Fibroblast of skin of left quadriceps (primary cell): ENCODE measurements around the gene SCCPDH.
A peak's percentile ranks its signal among the peaks of the same experiment; 100 is the strongest.

Experiments
- DNase-seq, 2 experiments: peaks; one replicate each; pipeline ENCODE4 v3.0.0-alpha.2; 2013; ENCODE audit warnings: low read depth in 2 of 2

Gene SCCPDH

GRCh38 chr1:246750752-246751151 lies 26.5 kb downstream of the SCCPDH start:
- no peak for DNase-seq

- peak; percentile 36 to 38 for DNase-seq
Measured at GRCh38 chr1:246753670-246754535, 29.7 kb downstream of the SCCPDH start.

DNA sequence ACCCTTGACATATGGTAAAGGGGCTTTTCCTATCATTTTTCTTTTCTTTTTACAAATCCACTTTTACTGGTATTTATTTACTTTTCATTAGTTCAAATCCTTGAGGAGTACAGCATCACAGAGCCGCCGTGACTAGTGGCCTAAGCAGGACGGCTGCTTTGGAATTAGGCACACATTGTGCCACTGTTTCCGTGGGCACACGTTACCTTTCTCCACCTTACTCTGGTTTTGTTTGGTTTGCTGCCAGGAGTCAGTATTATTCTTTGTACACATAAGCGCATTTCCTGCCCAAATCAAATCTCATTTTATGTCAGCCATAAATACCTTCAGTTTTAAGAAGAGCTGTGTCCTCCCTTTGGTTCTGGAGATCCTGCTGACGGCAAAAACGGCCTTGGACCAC lies 31.2 kb downstream of the SCCPDH start:
- DNase-seq: no peak

GRCh38 chr1:246760422-246761347 lies 36.5 kb downstream of the SCCPDH start:
- no peak for DNase-seq

GRCh38 chr1:246761396-246761795 lies 37.2 kb downstream of the SCCPDH start:
- peak; percentile 75 to 76 for DNase-seq

DNA sequence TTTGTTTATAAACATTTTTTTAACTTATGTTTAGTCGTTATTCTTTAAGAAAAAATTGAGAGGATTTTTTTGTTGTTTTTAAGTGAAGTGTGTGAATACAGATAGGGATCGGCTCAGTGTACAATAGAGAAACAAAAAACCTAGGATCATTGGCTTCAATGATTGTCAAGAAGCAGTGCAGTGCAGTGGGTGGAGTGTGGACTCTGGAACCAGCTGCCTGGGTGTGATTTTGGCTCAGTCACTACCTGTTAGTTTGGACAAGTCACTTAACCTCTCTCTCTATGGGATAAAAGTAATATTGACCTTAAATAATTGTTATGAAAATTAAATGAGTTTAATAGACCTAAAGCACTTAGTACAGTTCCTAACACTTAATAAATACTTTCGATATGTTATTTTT lies 41.3 kb downstream of the SCCPDH start:
- no peak for DNase-seq

- no peak for DNase-seq
Measured at GRCh38 chr1:246768403-246769020, 44.3 kb downstream of the SCCPDH start.

DNA sequence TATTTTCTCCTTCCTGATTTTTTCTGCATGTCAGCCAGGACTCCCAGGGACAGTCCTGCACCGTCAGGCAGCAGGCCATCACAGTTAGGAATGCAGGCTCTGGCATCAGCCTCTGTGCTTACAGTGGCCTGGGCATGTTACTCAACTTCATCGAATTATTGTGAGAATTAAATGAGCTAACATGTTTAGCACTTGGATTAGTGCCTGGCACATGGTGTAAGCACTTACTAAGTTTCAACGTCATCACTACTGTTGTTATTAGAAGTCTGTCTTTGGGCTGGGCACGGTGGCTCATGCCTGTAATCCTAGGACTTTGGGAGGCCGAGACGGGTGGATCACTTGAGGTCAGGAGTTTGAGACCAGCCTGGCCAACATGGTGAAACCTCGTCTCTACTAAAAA lies 45.1 kb downstream of the SCCPDH start:
- DNase-seq: peak; percentile 49 to 52

- DNase-seq: no peak
Measured at GRCh38 chr1:246771366-246771765, 47.2 kb downstream of the SCCPDH start.

GRCh38 chr1:246772686-246773085 lies 48.5 kb downstream of the SCCPDH start:
- DNase-seq: no peak

DNA sequence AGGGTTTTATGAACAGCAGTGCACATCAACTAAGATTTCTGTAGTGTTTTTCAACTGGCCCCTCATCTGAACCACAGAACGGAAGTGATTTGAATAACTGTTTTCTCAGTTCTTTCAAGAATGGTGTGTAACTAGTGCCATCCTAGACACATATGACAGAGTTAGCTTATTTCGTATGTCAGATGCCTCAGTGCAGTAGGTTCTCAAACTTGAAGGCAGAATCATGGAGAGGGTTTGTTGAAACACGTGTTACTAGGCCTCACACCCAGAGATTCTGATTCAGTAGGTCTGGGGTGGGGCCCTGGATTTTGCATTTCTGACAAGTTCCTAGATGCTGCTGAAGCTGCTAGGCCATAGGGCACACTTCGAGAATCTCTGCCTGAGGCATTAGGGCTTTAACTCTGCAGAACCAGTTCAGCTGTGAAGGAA lies 49.0 kb downstream of the SCCPDH start:
- no peak for DNase-seq

- no peak for DNase-seq
Measured at GRCh38 chr1:246775531-246776385, 51.5 kb downstream of the SCCPDH start.

DNA sequence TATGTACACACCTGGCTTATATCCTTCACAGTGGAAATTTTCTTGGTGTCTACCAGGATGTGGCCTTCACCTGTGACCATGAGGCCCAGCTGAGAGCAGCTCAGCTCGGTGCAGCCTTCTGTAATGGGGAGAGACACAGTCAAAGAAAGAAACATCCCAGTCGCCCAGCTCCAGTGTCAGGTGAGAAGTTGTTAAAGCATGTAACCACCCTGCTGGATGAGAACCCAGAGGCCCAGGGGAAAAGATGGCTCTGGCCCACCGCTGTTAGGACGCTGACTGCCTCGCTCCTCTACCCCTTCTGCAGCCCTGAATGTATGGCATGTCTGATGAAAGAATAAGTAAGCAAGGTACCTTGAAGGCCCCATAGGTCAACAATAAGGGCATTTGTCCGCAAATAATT lies 52.7 kb downstream of the SCCPDH start:
- DNase-seq: no peak

- no peak for DNase-seq
Measured at GRCh38 chr1:246778663-246779062, 54.5 kb downstream of the SCCPDH start.

DNA sequence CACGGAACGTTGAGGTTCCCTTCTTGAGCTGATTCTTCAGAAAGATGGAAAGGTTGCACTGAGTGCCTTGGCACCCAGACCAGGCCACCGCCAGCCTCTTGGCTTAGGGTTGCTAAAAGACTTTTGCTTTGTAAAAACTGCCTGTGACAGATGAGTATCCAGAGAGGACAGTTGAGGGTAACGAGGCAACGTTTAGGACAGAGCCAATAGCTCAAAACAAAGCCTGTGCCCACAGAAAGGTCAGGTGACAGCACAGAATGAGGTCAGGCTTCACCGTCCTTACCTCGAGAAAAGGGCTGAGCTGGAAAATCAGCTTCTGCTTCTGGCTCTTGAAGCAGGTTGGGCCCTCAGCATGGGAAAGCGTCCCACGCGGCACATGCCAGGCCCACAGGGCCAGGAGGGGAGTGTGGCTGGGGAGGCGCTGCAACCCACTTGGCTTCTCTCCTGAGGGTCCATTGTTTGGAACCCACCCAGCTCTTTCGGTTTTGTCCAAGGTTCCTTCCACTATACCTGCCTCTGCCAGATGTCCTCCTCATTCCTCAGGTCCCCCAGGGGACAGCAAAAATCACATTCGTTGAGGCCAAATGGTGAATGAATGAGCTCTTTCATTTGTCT lies 55.5 kb downstream of the SCCPDH start:
- DNase-seq: no peak

GRCh38 chr1:246780264-246780663 lies 56.1 kb downstream of the SCCPDH start:
- DNase-seq: no peak

DNA sequence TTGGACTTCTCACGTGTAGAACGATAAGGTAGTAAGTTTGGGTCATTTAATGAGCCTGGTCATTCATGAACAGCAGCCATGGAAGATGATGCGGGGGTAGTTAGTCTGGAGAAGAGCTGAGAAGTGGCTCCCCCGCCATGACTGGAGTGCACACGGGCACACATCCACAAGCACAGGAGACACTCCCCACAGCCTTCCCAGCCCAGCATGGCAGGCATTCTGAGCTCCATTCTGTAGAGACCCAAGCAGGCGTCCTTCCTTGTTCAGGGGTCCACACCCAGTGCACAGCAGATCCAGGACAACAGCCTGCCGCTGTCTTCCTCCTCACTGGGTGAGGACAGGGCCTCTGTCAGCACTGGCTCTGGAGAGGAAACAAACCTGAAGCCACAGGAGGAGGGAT lies 57.0 kb downstream of the SCCPDH start:
- no peak for DNase-seq

GRCh38 chr1:246782120-246782900 lies 58.1 kb downstream of the SCCPDH start:
- peak; percentile 38 to 44 for DNase-seq

DNA sequence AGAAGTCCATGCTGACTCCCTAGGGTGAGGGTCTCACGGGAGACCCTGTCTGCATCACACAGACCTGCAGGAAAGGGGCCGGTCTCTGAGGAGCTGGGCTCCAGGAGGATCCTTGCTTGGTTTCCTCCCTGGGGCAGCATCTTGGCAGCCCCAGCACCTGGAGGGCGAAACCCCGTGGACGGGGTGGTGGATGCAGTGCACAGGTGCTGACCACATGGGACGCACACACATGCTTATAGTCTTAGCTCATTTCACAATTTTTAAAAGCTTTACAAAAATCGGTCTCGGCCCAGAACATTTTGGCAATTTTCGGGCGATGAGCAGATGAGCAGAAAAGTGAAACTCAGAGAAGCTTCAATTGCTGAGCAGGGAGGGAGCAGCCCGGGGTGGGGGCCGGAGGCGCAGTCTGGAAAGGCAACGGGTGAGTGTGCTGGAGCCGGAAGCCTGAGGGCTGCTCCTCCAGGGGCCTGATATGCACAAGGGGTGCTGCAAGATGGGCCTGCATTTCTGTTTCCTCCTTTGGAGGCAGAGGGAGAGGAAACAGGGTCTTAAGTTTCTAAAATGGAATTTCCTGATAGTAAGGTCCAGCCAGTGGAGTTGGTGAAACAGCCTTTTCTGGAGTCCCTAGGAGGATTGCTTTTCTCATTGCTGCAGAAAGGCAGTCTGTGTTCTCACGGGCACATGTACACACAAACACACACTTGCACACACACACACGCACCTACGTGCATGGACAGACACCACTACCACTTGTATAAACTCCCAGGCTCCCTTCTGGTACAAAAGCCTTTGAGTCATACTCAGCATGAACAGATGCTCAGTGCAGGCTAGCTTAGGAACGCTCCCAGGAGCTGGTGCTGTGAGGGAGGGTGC lies 60.6 kb downstream of the SCCPDH start:
- DNase-seq: peak in 1 of 2 experiments; percentile 42
